GM21576 (cell line): ENCODE measurements around the gene CLPSL2.

Source experiments
- ATAC-seq: cut with Tn5 transposase; IDR thresholded peaks from one replicate; pipeline ENCODE4 v1.9.1; 2021; ENCODE audit warnings: mild to moderate bottlenecking, moderate library complexity; ENCODE audit not compliant: unreplicated experiment

CLPSL2 gene

DNA sequence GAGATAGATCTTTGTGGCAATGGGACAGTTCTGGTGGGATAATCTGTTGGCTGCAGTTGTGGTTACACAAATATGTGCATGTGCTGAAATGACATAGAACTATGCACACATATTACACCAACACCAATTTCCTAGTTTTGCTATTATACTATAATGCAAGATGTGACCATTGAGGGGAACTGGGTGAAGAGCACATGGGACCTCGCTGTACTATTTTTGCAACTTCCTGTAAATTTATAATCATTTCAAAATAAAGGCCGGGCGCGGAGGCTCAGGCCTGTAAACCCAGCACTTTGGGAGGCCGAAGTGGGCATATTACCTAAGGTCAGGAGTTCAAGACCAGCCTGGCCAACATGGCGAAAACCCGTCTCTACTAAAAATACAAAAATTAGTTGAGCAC is 30.9 kb upstream of the CLPSL2 start:
- ATAC-seq, result no peak

DNA sequence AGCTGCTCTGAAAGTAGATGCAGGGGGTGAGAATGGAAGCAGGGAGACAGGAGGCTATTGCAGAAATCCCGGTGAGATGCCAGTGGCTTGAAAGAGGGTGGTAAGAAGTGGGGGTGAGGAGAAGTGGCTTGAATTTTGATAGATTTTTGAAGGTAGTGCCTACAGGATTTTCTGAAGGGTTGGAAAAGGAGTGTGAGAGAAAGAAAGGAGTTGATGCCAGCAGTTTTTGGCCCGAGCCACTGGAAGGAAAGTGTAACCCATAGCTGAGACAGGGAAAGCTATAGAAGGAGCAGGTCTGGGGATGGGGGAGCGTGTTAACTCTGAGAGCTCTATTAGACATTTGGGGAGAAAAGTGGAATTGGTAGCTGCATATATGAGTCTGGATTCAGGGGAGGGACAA is 29.9 kb upstream of the CLPSL2 start:
- no peak for ATAC-seq

DNA sequence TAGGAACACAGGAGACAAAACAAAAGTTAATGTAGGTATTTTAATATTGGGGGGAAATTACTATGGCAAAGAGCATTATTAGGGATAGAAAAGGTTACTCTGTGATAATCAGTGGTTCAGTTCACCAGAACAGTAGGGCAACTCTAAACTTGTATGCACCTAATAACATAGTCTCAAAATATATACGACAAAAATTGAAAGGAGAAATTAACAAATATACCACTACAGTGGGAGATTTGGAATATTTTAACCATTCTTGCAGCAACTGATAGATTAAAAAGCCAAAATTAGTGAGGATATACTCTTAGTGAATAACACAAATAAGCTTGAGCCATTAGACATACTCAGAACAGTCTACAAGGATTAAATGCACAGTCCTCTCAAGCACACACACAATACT is 28.5 kb upstream of the CLPSL2 start:
- no peak for ATAC-seq

DNA sequence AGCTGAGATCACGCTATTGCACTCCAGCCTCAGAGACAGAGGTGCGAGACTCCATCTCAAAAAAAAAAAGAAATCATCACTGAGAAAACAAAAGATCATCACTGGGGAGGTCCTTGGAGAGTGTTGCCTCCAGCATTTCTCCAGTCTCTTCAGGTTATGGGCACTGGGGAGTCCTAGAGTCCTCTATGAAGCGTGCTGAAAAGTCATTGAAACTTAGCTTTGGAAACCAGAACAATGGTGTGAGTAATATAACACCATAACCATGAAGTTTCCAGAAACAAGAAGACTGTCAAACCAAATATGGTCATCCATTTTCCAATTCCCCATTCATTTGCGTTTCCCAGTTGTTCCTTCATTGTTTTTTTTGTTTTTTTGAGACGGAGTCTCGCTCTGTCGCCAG is 25.8 kb upstream of the CLPSL2 start:
- no peak for ATAC-seq

DNA sequence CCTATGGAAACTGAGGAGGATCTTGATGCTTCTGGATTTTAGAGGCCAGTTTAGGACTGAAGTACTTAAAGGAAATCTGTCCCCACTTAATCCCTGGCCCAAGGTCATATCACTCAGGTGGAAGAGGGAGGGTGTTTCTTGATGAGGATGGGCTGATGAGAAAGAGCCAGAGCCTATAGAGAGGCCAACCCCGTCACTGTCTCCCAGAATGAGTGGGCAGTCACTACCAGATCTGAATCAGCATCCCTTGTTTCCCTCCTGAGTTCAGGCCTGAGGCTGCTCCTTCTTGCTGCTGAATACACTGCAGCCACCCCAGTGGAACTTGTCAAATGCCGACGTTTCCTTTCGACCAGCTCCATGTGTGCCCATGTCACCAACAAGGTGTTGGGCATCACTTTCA is 24.8 kb upstream of the CLPSL2 start:
- no peak for ATAC-seq

DNA sequence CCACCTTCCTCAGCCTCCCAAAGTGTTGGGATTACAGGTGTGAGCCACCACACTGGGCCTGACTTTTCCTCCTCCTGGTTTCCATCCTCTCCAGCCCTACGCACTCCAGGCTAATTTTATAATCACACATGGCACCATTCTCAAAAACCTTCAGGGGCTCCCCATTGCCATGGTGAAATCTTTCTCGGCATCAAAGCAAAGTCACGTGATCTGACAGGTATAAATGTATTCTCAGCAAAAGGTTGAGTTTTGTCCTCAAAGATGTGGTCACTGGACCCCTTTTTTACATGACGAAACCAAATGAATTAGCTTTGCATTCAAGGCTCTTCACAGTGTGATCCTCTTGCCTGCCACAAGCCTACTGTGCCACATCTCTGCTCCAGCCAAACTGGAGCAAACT is 24.1 kb upstream of the CLPSL2 start:
- ATAC-seq, result no peak

DNA sequence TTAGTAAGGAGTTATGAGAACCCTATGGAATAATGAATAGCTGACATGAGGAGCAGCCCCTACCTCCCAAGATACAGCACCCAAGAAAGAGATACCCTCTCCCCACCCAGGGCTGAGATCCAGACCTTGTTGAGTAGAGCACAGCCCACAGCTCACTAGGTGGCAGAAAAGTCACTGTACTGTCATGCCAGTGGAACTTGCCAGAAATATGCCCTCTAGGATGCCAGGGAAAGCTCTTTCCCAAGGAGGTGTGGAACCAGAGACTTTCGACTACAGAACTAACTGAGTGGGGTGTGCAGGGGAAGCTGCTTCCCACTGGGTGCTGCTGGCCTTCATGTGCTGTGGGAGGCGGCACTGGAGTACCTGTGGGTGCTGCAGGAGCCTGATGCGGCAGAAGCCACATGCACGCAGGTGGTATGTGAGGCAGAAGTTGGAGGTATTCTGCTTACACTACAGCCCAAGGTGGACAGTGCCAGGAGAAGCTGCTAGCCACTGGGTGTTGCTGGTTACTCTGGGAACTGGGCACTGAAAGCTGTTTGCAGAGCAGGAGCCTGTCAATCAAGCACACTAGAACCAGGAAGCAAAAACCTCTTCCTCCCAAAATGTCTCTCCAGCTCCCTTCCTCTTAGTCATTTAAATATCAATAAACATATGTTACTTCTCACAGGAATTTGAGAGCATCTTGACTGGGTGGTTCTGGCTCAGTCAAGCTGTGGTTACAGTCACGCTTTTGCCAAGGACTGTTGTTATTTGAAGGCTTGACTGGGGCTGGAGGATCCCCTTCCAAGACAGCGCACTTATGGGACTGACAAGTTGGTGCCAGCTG is 21.7 kb upstream of the CLPSL2 start:
- ATAC-seq, result no peak

DNA sequence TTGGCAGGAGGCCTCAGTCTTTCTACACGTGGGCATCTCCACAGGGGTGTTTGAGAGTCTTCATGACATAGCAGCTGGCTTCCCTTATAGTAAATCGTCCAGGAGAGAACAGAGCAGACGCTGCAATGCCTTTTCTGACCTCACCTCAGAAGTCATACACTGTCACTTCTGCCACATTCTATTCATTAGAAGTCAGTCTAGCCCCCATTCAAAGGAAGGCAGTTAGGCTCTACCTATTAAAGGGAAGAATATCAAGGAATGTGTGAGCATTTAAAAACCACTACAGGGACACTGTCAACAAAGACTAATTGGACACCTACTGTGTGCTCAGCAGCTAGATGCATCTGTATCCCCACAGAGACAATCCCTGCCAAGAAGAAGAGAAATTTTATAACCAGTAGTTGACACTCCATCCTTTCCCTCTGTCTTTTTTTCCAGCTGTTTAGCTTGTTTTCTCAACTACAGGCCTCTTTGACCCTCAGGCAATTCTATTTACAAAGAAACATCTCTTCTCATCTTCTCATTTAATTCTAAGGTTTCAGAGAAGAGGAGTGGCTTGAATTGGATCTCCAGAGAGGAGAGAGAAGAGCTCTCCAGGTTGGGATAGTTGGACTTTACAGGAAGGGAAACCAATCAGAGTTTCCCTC is 21.0 kb upstream of the CLPSL2 start:
- no peak for ATAC-seq

DNA sequence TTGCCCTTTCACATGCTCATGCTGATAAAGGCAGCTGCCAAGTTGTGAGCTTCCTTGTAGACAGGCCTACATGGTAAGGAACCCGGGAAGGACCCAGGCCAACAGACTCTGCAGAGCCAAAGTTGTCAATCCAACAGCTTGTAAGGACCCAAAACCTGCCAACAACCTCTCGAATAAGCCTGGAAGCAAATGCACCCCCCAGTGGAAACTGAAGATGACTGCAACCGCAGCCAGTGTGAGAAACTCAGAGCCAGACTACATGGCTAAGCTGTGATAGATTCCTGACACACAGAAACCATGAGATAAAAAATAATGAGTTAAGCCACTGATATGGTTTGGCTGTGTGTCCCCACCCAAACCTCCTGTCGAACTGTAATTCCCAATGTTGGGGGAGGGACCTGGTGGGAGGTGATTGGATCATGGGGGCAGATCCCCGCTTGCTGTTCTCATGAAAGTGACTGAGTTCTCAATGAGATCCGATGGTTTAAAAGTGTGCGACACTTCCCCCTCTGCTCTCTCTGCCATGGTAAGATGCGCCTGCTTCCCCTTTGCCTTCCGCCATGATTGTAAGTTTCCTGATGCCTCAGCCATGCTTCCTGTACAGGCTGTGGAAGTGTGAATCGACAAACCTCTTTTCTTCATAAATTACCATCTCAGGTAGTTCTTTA is 18.8 kb upstream of the CLPSL2 start:
- ATAC-seq, result no peak

DNA sequence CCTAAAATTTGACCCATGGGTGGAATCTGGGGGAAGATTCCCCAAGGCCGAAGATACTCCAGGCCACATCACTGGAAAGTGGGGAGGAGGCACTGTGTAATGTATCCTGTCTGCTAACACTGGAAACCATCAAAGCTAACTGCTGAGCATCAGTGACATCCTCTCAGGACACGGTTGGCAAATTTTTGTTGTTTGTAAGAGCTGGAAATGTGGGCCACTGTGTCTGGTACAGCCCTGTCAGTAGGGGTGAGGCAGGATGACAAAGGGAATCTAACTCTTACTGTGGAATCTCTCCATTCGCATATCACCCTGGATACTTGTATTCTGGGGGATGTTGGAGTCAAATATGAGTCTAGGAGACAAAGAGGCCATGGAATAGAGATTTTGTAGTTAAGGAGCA is 17.0 kb upstream of the CLPSL2 start:
- no peak for ATAC-seq

DNA sequence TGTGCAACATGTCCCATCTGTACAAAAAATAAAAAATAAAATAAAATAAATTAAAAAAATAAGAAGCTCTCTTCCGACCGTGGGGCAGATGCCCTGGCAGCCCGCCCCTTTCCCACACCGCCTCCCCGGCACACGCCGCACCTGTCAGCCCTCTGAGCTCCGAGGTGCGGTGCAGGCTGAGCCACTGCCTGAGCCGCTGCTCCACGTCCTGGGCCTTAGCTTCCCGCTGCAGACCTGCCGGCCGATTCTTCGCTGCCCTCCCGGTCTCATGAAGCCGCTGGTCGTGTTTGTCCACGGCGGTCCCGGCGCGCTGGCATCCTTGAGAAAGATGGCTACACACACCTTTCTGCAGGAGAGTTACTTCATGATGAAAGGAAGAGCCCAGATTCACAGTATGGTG is 10.7 kb upstream of the CLPSL2 start:
- ATAC-seq, result no peak

DNA sequence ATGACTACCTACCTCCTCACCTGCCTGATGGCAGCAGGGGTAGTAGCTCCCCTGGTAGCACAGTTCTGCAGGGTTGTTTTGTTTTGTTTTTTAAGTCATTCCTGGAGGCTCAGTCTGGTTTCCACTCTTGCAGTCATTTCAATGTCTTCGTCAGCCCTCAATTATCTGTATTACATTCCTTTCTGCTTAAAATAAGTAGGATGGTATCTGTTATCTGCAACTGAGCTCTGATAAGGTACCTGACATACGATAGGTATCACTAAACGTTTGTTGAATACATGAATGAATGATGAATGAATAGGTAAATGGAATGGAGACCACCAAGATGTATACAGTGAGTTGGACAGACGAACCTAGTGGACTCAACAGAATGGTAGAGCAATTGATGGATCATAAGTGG is 7.2 kb upstream of the CLPSL2 start:
- ATAC-seq, result no peak

DNA sequence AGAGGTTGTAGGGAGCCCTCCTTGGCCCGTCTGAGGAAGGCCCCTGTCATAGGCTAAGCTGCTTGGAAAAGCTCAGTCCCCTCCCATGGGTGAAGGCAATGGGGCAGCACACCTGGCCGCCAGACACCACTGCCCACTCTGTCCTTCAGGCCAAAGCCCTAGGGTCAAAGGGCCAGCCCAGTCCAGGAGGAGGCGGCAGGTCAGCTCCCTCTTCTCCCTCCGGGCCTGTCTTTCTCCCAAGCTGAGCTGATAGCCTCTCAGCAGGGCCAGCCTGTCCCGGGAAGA is 5.1 kb upstream of the CLPSL2 start:
- no peak for ATAC-seq

DNA sequence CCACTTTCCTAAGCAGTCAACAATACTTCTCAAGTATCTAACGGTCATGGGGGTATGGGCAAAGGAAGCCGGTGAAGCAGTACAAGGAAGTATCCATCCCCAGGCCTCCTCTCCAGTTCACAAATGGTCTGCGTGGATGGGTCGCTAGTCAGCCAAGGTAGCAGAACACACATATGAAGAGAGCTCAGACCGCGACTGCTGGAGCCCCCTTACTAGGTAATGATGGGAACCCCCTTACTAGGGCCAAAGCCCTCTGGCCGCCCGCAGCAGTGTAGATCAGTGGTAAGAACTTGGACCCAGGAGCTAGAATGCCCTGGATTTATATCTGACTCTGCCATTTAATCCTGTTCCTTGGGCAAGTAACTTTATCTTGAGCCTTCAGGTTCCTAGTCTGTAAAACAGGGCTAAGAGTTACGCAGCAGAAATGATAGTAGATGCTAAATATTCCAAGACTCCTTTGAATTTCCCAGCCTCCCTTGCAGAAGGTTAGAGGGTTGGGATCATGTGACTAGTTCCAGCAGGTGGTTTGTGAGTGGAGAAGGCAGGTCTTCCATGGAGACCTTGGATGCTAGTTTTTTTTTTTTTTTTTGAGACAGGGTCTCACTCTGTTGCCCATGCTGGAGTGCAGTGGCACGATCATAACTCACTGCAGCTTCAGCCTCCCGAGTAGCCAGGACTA is 2.1 kb upstream of the CLPSL2 start:
- no peak for ATAC-seq

DNA sequence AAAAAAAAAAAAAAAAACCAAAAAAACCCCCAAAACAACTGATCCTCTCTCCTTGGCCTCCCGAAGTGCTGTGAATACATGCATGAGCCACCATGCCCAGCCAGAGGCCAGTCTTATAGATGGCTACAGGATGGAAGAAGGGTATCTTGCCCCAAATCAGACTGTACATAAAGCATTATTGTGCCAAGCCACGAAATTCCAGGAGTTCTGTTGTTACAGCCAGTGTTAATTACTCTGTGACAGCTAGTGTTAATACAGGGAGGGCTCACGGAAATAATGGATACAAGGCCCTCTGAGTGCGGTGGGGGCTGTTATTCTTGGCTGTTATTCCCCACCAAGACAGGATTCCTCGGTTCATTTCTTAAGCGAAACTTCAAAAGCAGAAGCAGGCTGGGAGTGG is 1.4 kb upstream of the CLPSL2 start:
- no peak for ATAC-seq

DNA sequence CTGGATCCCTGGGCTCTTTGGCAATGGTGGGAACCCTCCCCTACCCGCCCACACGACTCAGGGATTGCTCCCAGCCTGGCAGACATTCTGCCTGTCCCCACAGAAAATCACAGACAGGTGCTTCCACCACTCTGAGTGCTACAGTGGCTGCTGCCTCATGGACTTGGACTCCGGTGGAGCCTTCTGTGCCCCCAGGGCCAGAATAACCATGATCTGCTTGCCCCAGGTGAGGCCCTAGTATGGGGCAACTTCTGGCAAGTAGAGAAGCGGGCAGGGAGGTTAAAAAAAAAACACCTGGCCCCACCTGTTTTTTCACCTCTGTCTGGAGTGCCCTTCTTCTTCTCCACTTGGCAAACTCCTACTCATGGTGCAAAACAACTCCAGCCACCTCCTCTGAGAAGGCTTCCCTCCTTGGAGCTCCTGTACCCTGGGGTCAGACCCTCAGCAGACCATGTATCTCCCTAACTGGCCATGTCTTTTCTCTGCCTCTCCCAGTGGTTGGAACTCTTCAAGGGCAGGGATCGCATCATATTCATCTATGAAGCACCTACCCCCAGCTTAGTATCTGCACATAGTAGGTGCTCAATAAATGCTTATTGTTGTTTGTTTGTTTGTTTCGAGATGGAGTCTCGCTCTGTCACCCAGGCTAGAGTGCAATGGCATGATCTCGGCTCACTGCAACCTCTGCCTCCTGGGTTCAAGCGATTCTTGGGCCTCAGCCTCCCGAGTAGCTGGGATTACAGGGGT is 1.1 kb downstream of the CLPSL2 start:
- no peak for ATAC-seq

DNA sequence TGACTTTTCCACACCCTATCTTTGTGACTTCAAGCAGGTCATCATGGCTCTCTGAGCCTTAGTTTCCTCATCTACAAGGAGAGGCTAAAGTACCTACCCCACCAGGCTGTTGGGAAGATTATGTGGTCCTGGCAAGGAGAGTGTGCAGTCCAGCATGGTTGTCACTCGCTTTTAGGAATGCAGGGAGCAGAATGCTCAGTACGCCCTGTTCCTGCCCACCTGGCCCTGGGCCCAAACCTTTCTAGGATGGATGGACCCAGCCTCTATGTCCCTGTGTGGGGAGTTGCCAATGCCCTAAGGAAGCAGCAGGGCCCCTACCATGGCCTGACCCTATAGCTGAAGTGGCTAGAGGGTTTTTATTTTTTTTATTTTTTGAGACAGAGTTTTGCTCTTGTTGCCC is 2.0 kb downstream of the CLPSL2 start:
- no peak for ATAC-seq

DNA sequence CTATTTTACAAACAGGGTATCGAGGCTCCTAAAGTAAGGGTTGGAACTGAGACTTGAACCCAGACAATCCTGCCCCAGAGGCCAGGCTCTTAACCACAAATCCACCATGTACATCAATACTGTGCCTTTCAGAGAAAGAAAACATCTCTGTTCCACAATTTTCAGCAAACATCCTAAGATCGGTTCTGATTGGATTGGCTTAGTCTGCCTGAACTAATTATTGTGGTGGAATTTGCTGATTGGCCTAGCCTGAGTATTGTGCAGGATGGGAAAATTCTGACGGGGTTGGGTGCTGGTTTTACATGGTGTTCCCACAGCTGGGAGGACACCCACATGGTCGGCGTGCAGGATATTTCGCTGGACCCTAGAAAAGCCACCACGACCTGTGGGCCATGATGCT is 4.3 kb downstream of the CLPSL2 start, which contains the start of gene CLPSL1:
Gene CLPSL1, plus strand, starts transcription at position 301 of the 400 bp plus-strand sequence. Its CDS starts 92 bp downstream, at position 393.
- no peak for ATAC-seq

DNA sequence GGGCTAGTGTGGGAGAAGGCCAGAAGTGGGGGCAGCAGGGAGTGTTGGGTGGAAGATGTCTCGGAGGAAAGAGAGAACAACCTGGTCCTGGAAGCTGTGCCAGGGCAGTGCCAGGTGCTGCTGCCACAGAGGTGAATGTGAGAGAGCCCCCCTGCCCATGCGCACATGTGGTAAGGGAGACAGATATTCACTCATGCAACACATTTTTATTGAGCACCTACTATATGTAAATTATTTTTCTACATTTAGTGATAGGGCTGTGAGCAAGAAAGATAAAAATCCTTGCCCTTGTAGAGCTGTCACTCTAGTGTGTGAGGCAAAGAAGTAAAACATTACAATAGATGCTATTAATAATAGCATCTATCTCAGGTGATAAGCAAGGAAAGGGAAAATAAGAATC is 4.9 kb downstream of the CLPSL2 start:
- no peak for ATAC-seq

DNA sequence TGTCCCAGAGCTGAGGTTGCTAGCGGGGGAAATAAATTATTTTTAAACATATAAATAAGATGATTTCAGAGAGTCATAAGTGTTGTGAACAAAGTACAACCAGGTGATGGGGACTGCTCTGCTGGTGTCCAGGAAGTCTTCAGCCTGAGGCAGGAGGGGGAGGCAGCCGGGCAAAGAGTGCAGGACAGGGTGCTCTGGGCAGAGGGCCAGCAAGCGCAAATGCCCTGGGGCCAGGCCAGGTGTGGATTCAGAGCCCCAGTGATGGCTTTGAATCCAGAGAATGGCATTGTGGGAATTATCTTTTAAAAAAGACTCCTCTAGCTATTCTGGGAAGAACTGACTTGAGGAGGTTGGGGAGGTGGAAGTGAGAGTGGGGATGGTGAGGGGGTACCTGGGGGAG is 6.0 kb downstream of the CLPSL2 start:
- no peak for ATAC-seq

DNA sequence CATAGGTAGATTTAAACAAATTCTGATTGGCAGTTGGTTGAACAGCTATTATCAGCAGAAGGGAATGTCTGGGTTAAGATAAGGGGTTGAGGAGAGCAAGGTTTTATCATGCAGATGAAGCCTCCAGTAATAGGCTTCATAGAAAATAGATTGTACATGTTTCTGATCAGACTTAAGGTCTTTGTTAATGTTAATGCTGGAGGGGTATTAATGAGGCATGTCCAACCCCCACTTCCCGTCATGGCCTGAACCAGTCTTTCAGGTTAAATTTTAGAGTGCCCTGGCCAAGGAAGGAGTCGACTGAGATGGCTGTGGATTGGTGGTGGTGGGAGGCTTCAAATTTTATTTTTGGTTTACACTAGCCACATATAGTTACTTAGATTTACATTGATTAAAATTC is 7.8 kb downstream of the CLPSL2 start:
- ATAC-seq, result no peak
